Mesenchymal stem cell (in vitro differentiated cells and primary cell): Measurements from ENCODE around the gene FMNL1.

ENCODE experiments used
- DNase-seq: peaks from one replicate; pipeline ENCODE4 v3.0.0-alpha.2; 2013
- H2AFZ ChIP-seq: one replicate; pipeline ENCODE4 v1.6.1; 2013; ENCODE audit warnings: low read depth, mild to moderate bottlenecking, control low read depth, inconsistent platforms, low read length, moderate library complexity
- H2AK5ac ChIP-seq: 2 replicates; pipeline ENCODE4 v1.6.1; 2013; ENCODE audit warnings: low read length, moderate library complexity, mild to moderate bottlenecking, inconsistent platforms; ENCODE audit not compliant: severe bottlenecking
- H2BK120ac ChIP-seq: one replicate; pipeline ENCODE4 v1.6.1; 2013; ENCODE audit warnings: low read depth, mild to moderate bottlenecking, inconsistent platforms, low read length, moderate library complexity
- H2BK12ac ChIP-seq, 2 experiments: one replicate each; pipeline ENCODE4 v1.6.1; 2013; ENCODE audit warnings: inconsistent platforms in 2 of 2, low read length in 2 of 2, mild to moderate bottlenecking in 2 of 2, moderate library complexity in 2 of 2, control low read depth in 1 of 2
- H2BK15ac ChIP-seq: one replicate; pipeline ENCODE4 v1.6.1; 2013; ENCODE audit warnings: mild to moderate bottlenecking, low read depth, inconsistent platforms; ENCODE audit not compliant: poor library complexity, severe bottlenecking
- H2BK5ac ChIP-seq: 2 replicates; pipeline ENCODE4 v1.6.1; 2013; ENCODE audit warnings: low read depth, mild to moderate bottlenecking, low read length, control low read depth, inconsistent platforms; ENCODE audit not compliant: poor library complexity, severe bottlenecking
- H3K14ac ChIP-seq, 2 experiments: one replicate each; pipeline ENCODE4 v1.6.1; 2013; ENCODE audit warnings: inconsistent platforms in 2 of 2, low read length in 2 of 2, control low read depth in 1 of 2, mild to moderate bottlenecking in 1 of 2, moderate library complexity in 1 of 2
- H3K18ac ChIP-seq, 2 experiments: one replicate each; pipeline ENCODE4 v1.6.1; 2013; ENCODE audit warnings: inconsistent platforms in 2 of 2, low read length in 2 of 2, control low read depth in 1 of 2, low read depth in 1 of 2, mild to moderate bottlenecking in 1 of 2
- H3K23ac ChIP-seq, 2 experiments: one replicate each; pipeline ENCODE4 v1.6.1; 2013; ENCODE audit warnings: inconsistent platforms in 2 of 2, low read length in 2 of 2, mild to moderate bottlenecking in 2 of 2, moderate library complexity in 2 of 2, control low read depth in 1 of 2
- H3K27ac ChIP-seq: 2 replicates; pipeline ENCODE4 v1.5.1; 2013; ENCODE audit warnings: mild to moderate bottlenecking, moderate library complexity, low read length, control low read depth, inconsistent platforms; ENCODE audit not compliant: poor library complexity, severe bottlenecking
- H3K27me3 ChIP-seq, 2 experiments: 2 replicates each; pipeline versions ENCODE4 v1.6.1 to v1.7.0; 2013; ENCODE audit warnings: low read length in 2 of 2, mild to moderate bottlenecking in 2 of 2, moderate library complexity in 2 of 2, control low read depth in 1 of 2, inconsistent platforms in 1 of 2; ENCODE audit not compliant: control insufficient read depth in 1 of 2, insufficient read depth in 1 of 2
- H3K36me3 ChIP-seq, 2 experiments: 2 replicates each; pipeline versions ENCODE4 v1.6.1 to v1.7.0; 2013; ENCODE audit warnings: low read length in 2 of 2, control low read depth in 1 of 2, inconsistent platforms in 1 of 2, low read depth in 1 of 2, mild to moderate bottlenecking in 1 of 2; ENCODE audit not compliant: insufficient read depth in 2 of 2, control insufficient read depth in 1 of 2
- H3K4ac ChIP-seq, 2 experiments: one replicate each; pipeline ENCODE4 v1.6.1; 2013; ENCODE audit warnings: inconsistent platforms in 2 of 2, low read length in 2 of 2, mild to moderate bottlenecking in 2 of 2, moderate library complexity in 2 of 2, control low read depth in 1 of 2, low read depth in 1 of 2
- H3K4me1 ChIP-seq: 2 replicates; pipeline ENCODE4 v1.6.1; 2013; ENCODE audit warnings: low read depth, low read length, control low read depth; ENCODE audit not compliant: control insufficient read depth, insufficient read depth
- H3K4me2 ChIP-seq: 2 replicates; pipeline ENCODE4 v1.6.1; 2013; ENCODE audit warnings: low read length, mild to moderate bottlenecking, inconsistent platforms; ENCODE audit not compliant: poor library complexity, severe bottlenecking
- H3K4me3 ChIP-seq, 2 experiments: 2 replicates each; pipeline versions ENCODE4 v1.5.1 to v1.7.0; 2013; ENCODE audit warnings: low read length in 2 of 2, mild to moderate bottlenecking in 2 of 2, control low read depth in 1 of 2, low read depth in 1 of 2; ENCODE audit not compliant: insufficient read depth in 1 of 2
- H3K79me1 ChIP-seq: replicated peaks from 2 replicates; pipeline ENCODE4 v1.6.1; 2013; ENCODE audit warnings: mild to moderate bottlenecking, control low read depth, low read length, inconsistent platforms; ENCODE audit not compliant: poor library complexity, severe bottlenecking
- H3K9ac ChIP-seq: 2 replicates; pipeline ENCODE4 v1.7.0; 2013; ENCODE audit warnings: mild to moderate bottlenecking, low read length, moderate library complexity
- H3K9me3 ChIP-seq: 2 replicates; pipeline ENCODE4 v1.7.0; 2013; ENCODE audit warnings: mild to moderate bottlenecking, low read length; ENCODE audit not compliant: control insufficient read depth
- H4K8ac ChIP-seq: one replicate; pipeline ENCODE4 v1.6.1; 2013; ENCODE audit warnings: inconsistent platforms, mild to moderate bottlenecking, low read length, moderate library complexity
- H4K91ac ChIP-seq: one replicate; pipeline ENCODE4 v1.6.1; 2013; ENCODE audit warnings: mild to moderate bottlenecking, low read length, inconsistent platforms
- WGBS: methylation state at CpG from one replicate; pipeline ENCODE4 v1.1.7; 2013; ENCODE audit warnings: mixed read lengths; 5-methylcytosine and 5-hydroxymethylcytosine counted together

The FMNL1 gene

GRCh38 chr17:45261577-45262515 is 40.2 kb downstream of the FMNL1 start, which contains the start of gene SPATA32:
Gene SPATA32, minus strand, starts transcription at chr17:45262094. Its CDS starts 78 bp downstream, at chr17:45262016.
- Histone ChIP-seq H3K27me3 (peaks cover 0 to 53% of the 10 kb centered on the region in 2 experiments), H4K91ac (peak within 1 kb of the TSS; percentile 41), H2BK5ac (no peak within 1 kb of the TSS), H3K4me1 (peaks cover 52% of the 10 kb centered on the region), H3K4me3 (peak within 1 kb of the TSS in 1 of 2 experiments; percentile 71), H2BK15ac (peak within 1 kb of the TSS; percentile 20), H3K9me3 (no peaks in the 10 kb centered on the region), H3K27ac (peak within 1 kb of the TSS; percentile 57), H3K18ac (peak within 1 kb of the TSS; percentile 41 to 65), H3K4me2 (no peak within 1 kb of the TSS), H2AFZ (peak within 1 kb of the TSS; percentile 72), H2BK12ac (no peak within 1 kb of the TSS), H3K4ac (peak within 1 kb of the TSS in 1 of 2 experiments; percentile 7), H3K23ac (peak within 1 kb of the TSS in 1 of 2 experiments; percentile 53), H3K79me1 (peaks cover 8% of the 10 kb centered on the region), H2BK120ac (no peak within 1 kb of the TSS), H3K36me3 (peaks cover 25 to 55% of the 10 kb centered on the region in 2 experiments), H3K9ac (peak within 1 kb of the TSS; percentile 60), H4K8ac (peak within 1 kb of the TSS; percentile 81), H3K14ac (no peak within 1 kb of the TSS), H2AK5ac (peak within 1 kb of the TSS; percentile 30)
- 10% methylated on average over 65 of the region's 68 CpGs for WGBS
- peak; percentile 40 for DNase-seq

GRCh38 chr17:45262516-45263476 is 41.1 kb downstream of the FMNL1 start:
- H3K4ac ChIP-seq = no peak overlapping the region
- peak overlapping the region in 1 of 2 experiments; percentile 18 for H3K18ac ChIP-seq
- no peak overlapping the region for H3K4me3 ChIP-seq
- no peaks in the 10 kb centered on the region for H3K9me3 ChIP-seq
- H2BK5ac ChIP-seq = no peak overlapping the region
- DNase-seq = peak; percentile 26
- H3K27ac ChIP-seq = peak overlapping the region; percentile 57
- H2BK15ac ChIP-seq = no peak overlapping the region
- H3K4me1 ChIP-seq = peaks cover 61% of the 10 kb centered on the region
- 70% methylated on average over 18 of the region's 18 CpGs for WGBS
- H3K27me3 ChIP-seq = peaks cover 0 to 44% of the 10 kb centered on the region in 2 experiments
- no peak overlapping the region for H2BK120ac ChIP-seq
- peaks cover 8% of the 10 kb centered on the region for H3K79me1 ChIP-seq
- no peak overlapping the region for H3K9ac ChIP-seq
- H4K8ac ChIP-seq = no peak overlapping the region
- peak overlapping the region in 1 of 2 experiments; percentile 10 for H2BK12ac ChIP-seq
- no peak overlapping the region for H3K4me2 ChIP-seq
- no peak overlapping the region for H4K91ac ChIP-seq
- peaks cover 34 to 64% of the 10 kb centered on the region in 2 experiments for H3K36me3 ChIP-seq
- H2AK5ac ChIP-seq = peak overlapping the region; percentile 19
- H2AFZ ChIP-seq = no peak overlapping the region
- H3K14ac ChIP-seq = no peak overlapping the region
- peak overlapping the region in 1 of 2 experiments; percentile 53 for H3K23ac ChIP-seq

- peaks cover 61% of the 10 kb centered on the region for H3K4me1 ChIP-seq
- H2BK15ac ChIP-seq = no peak overlapping the region
- H3K36me3 ChIP-seq = peaks cover 41 to 69% of the 10 kb centered on the region in 2 experiments
- H3K23ac ChIP-seq = no peak overlapping the region
- peaks cover 0 to 37% of the 10 kb centered on the region in 2 experiments for H3K27me3 ChIP-seq
- no peaks in the 10 kb centered on the region for H3K9me3 ChIP-seq
- peaks cover 8% of the 10 kb centered on the region for H3K79me1 ChIP-seq
- no peak overlapping the region for H2BK120ac ChIP-seq
- H3K9ac ChIP-seq = no peak overlapping the region
- no peak overlapping the region for H2BK12ac ChIP-seq
- 92% methylated on average over 7 of the region's 7 CpGs for WGBS
- DNase-seq = no peak
- no peak overlapping the region for H2AFZ ChIP-seq
- no peak overlapping the region for H3K4me2 ChIP-seq
- peak overlapping the region; percentile 62 for H2AK5ac ChIP-seq
- H3K4me3 ChIP-seq = no peak overlapping the region
- no peak overlapping the region for H3K4ac ChIP-seq
- no peak overlapping the region for H3K18ac ChIP-seq
- no peak overlapping the region for H3K14ac ChIP-seq
- H3K27ac ChIP-seq = peak overlapping the region; percentile 57
- H4K8ac ChIP-seq = no peak overlapping the region
- no peak overlapping the region for H4K91ac ChIP-seq
- no peak overlapping the region for H2BK5ac ChIP-seq
Observed at GRCh38 chr17:45263477-45263860, 41.8 kb downstream of the FMNL1 start.
